Amygdala (tissue), 56 donors: ENCODE data around the gene BICD2.

Experiments used
- DNase-seq, 56 donors: peaks; one replicate each; lab custom pipeline; 2025; lab: John Stamatoyannopoulos, UW

BICD2 gene

DNA sequence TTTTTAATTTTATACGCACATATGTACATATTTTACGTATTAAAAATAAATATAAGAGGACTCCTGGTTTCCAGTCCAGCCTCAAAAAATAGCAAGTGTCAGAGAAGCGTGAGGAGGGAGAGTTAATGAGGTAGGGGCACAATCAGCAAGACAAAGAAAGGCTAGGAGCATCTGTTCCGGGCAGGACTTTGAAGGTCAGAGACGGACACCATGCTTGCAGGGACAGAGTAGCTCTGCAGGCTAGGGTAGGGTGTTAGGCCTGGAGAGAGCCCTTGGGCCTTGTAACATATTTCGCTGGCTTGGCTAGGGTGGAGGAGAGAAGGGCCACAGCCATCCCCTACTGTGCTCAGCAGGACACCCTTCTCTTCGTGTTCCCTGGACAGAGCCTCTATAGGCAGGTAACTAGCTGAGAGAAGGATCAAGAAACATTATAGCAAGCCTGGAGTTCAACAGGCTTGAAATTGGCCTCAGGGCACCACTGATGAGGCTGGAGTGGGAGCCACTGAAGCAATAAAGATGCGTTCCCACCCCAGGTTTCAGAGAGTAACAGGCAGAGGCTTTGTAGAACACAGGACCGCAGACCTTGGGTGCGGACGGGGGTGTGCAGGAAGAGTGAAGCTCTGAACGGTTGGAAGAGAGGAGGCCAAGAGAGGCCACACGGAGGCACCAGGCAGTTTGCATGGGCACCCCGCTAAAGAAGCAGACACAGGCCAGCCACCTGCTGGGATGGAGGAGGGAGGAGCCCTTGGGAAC is 85.0 kb downstream of the BICD2 start:
- no peak for DNase-seq

DNA sequence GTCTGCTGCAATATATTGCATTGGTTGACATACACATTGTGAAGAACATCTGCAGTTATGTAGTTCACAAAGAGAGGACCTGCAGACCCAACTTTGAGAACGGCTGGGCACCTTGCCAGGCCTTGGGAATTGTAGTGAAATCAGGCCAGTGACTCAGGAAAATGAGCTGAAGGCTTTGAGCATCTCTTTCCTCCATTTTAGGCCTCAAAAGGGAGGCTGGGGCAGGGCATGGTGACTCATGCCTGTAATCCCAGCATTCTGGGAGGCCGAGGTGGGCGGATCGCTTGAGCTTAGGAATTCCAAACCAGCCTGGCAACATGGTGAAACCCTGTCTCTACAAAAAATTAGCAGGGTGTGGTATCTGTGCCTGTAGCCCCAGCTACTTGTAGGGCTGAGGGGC is 93.3 kb downstream of the BICD2 start:
- peak in 8 of 56 donors; percentile 13 to 36 (median 17) for DNase-seq

DNA sequence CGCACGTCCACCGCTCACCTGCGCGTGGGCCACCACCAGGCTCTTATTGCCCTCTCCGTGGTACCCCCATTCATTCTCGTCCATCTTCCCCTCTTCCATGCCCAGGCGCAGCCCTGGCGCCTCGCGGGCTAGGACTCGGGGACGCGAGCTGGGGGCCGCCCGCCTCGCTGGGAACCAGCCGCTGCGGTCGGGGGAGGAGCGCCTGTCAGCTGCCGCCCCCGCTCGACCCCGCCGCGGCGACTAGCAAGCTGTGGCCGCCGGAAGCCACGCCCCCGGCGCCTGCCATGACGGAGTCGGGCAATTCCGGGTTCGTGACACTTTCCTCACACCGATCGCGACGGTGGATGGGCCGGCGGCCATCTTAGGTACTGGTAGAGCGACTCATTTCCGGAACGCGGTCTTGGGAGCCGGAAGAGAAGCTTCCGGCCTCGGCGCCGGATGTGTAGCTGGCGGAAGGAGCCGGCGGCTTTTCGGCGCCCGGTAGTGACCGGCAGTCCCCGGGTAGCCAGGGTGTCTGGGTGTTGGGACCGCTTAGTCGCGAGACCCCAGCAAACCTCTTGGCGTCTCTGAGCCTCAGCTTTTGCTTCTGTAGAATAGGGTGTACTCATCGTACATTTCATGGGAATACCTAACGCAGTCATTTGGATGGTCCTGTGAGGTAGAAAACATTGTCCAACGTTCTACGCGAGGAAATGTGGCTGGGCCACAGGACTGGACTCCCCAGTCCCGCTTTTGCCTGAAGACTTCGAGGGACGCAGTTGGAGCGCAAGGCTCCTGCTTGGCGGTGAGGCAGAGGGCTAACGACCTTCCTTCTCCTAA is 94.5 kb downstream of the BICD2 start, which contains the start of gene IPPK:
Gene IPPK (minus strand): TSS at position 242 of the 819 bp plus-strand sequence. CDS start 143 bp downstream, at position 99.
- peak; percentile 68 to 99 (median 95) for DNase-seq

DNA sequence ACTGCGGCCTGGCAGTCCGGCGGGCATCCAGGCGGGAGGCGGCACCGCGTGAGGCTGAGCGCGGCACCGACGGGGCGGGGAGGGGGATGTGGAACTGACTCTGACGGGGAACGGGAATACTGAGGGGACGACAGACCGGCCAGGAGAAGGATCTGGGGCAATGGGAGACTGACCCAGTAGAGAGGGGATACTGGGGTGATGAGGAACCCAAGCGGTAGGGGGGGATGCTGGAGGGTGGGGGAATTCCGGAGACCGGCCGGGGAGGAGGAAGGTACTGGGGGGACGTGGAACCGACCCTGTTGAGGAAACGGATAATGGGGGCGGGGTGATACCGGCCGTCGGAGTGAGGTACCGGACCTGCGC is 95.1 kb downstream of the BICD2 start:
- DNase-seq = peak in 4 of 56 donors; percentile 31 to 67 (median 47)

DNA sequence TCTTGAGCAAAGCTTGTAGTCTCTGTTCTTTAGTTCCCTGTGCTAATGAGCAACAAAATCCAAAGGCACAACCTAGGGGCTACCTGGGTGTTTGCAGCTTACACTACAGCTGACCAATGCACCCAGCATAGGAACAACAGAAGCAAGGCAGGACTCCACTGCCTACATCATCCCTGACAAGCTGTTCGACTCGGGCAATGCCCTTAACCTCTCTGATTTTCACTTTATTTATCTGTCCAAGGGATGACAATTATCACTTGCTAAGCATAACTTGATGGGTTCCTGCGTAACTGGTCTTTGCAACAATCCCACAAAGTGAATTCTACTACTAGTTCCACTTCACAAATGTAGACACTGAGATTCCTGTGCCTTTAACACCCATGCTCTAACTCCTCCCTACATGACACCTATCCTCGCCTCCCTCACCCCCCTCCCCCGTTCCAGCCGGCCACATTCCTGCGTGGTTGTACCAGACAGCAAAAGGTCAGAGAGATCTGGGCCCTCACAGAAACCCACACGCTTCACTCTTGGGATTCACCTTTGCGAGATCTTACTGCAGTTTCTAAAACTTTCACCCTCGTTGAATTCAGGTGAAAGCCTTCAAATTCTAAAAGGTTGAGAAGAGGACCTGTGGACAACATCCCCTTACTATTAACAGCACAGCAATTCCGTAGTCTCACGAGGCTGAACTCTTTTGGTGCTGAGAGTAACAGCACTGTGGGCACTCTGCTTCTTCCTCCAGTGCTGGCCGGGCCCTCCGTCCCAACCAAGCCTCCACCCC is 95.7 kb downstream of the BICD2 start:
- DNase-seq = no peak

DNA sequence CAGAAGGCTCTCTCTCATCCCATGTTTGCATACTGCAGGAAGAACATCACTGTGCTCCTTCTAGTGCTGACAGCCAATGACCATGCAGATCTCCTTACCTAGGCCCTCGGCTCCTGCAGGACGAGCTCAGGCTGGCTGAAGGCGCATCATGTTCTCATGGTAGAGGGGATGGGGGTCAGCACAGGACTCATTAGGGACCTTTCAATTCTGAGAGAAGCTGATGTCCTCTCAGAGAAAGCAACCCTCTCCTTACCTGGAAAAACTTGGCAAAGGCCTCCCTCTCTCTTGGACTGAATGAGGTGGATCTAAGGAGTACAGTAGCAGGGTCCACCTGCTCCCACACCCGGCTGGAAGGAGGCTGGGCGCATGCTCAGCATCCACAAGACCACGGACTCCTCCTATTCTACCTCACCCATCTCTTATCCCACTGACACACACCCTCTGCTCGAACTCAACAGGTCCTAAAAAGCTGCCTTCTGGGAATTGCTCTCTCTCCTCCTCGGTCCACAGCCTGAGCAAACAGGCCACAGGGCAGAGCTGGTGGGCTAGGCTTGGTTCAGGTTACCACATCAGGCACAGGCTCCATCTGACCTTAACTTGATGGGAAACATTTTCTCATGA is 97.6 kb downstream of the BICD2 start:
- DNase-seq = no peak

DNA sequence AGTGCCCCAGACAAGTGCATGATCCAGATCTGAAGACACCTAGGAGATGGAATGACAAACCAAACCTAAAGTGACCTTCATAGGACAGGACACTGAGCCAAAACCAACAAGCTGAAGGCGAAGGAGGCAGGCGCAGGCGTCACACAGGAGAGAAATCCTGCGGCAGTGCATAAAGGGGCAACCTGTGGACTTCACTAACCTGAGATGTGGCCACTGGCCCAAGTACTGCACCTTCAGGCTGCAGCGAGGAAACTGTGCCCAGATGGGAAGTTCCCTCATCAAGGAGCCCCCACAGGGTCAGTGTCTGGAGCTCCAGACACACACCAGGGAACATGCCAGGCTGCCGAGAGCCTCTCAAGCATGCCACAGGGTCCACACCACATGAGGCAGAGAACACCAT is 98.4 kb downstream of the BICD2 start:
- no peak for DNase-seq

DNA sequence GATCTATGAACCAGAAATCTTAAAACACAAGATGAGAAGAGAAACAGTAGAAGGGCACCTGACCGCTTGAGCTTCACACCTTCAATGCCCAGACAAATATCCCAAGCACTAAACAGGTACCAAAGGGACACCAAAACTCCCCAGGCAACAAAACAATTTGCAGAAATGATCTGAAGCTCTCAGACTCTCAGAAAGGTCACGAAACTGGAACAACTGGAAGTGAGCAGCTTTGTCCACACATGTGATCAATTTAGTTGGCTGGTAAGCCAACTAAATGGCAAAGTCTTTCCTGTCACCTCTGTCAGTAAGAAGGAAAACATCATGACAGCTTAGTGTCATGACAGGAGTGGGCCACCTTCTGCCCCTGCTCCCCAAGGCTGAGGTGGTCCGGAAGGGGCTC is 98.8 kb downstream of the BICD2 start:
- DNase-seq = no peak

DNA sequence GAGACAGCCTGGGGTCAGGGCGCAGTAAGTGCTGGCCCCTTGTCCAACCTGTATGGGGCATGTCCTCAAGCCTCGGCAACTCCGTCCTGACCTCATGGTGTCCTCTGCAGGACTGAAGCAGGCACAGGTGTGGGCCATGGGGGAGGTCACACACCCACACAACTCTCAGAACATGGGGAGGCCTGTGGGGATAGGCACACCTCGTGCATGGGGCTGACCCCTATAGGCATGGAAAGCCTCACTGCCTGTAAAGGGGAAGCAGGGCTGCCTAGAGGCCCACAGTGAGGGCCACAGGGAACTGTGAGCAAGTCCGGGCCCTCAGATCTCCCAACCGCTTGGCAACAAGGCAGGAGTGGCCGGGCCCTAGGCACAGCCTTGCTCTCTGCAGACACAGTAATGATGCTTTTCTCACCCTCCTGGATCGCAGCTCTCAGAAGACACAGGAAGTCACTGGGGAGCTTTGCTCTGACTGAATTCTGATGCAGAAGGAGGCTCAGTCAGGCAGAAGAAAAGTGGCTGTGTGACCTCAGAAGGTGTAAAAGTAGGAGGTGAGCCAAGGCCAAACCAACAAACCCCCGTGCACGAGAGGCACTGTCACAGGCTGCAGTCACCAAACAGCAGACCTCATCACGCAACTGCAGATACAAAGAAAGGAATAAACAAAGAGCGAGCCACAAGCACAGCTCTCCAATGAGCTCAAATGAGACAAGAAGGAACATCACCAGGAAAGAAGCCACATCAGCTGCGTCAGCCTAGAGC is 100.1 kb downstream of the BICD2 start:
- DNase-seq = peak in 18 of 56 donors; percentile 11 to 50 (median 32)

DNA sequence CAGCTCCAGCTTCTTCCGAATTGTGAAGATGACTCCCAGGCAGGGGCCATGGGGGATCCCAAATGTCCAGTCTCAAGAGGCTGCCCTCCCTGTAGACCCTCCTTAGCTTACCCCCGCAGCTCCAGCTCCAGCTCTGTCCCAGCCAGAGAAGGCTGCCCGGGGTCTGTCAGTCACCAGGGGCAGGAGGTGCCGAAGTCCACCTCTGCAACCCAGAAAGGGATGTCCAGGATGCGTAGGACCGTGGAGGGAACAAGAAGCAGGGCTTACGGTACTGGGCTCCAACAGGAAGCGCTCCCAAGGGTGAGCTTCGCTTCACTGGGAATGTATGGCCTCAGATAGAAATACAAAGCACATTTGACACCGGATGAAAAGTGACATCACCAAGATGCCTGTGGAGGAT is 100.7 kb downstream of the BICD2 start:
- no peak for DNase-seq

DNA sequence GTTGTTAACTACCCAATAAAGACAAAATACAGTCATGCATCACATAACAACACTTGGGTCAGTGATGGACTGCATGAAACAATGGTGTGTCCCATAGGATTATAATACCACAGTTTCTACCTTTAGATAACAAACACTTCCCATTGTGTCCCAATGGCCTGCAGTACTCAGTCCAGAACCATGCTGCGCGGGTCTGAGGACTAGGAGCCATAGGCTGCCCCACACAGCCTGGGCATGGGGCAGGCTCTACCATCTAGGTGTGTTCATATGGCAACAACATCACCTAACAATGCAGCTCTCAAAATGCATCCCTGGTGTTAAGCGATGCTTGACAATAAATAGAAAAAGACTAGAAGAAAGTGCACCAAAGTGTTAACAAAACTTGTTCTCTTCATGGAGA is 101.5 kb downstream of the BICD2 start:
- DNase-seq = no peak

DNA sequence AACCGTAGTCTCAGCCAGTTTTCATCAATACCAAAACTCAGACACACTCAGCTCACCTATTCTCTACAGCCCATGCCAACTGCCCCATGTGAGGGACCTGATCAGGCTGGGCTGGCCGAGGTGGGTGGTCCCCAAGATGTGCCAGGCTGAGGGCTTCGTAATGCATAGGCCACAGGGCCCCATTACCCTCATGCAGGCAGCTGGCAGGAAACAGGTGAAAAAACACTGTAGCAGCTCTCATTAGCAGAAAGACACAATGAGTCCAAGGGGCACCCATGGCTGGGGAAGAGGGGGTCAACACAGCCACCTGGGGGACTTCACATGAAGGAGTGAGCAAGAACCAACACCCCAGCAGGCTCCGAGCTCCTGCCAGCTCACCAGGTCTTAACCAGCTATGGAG is 102.9 kb downstream of the BICD2 start:
- DNase-seq = no peak
